ENCODE results near the gene ZNF710. TPM values are rescaled to one million over a fixed set of nuclear protein-coding genes. Genes with fewer than 3 reads are reported as not detected.

ZNF710 gene
- total RNA-seq, 1 experiment from 2014 or later, result 40.7 TPM

GRCh38 chr15:90037511-90037860 lies 36.4 kb downstream of the ZNF710 start:
- Histone ChIP-seq H3K4me1 (ENCODE audit: insufficient read depth, low read length) (peaks cover 11% of the 10 kb centered on the region; the same call in 1 of the 2 replicates), H3K9me3 (ENCODE audit: control insufficient read depth, low read depth, low read length) (no peaks in the 10 kb centered on the region), H4K5ac (ENCODE audit: insufficient read length, low read depth, low read length) (no peak overlapping the region), H2BK120ac (ENCODE audit: low read depth, low read length, poor library complexity, severe bottlenecking) (no peak overlapping the region), H3K9ac (ENCODE audit: extremely low read depth, insufficient read length, low read length) (no peak overlapping the region), H2AFZ (ENCODE audit: low read length) (no peak overlapping the region), H2BK12ac (ENCODE audit: insufficient read length, low read depth, low read length) (no peak overlapping the region), H3K79me1 (ENCODE audit: insufficient read depth, low read depth, low read length, poor library complexity, severe bottlenecking) (no peaks in the 10 kb centered on the region), H4K8ac (replicated peaks; ENCODE audit: insufficient read length, low read depth, low read length) (no peak overlapping the region), H3K56ac (ENCODE audit: insufficient read length, low read depth, low read length) (no peak overlapping the region), H4K20me1 (ENCODE audit: control insufficient read depth, insufficient read depth, insufficient read length) (no peaks in the 10 kb centered on the region), H2BK5ac (ENCODE audit: insufficient read length, low read length) (no peak overlapping the region), H3K4me2 (ENCODE audit: insufficient read depth, insufficient read length, low read length) (no peak overlapping the region), H3K23ac (ENCODE audit: insufficient read length, low read depth, low read length) (no peak overlapping the region), H3K14ac (ENCODE audit: insufficient read depth, low read length) (no peak overlapping the region), H2BK15ac (ENCODE audit: low read depth, low read length) (no peak overlapping the region), H3T11ph (ENCODE audit: low read length) (no peak overlapping the region), H3K79me2 (ENCODE audit: insufficient read depth, low read length) (0 out of 2 replicates have a peak, but pooled peaks cover 2% of the 10 kb centered on the region), H3K18ac (ENCODE audit: insufficient read length, low read depth, low read length) (no peak overlapping the region), H2BK20ac (ENCODE audit: low read depth, low read length, poor library complexity, severe bottlenecking) (no peak overlapping the region), H3K27ac (ENCODE audit: insufficient read length, low read depth, low read length) (no peak overlapping the region), H2AK5ac (ENCODE audit: insufficient read length, low read length) (no peak overlapping the region), H3K27me3 (ENCODE audit: insufficient read depth, low read length) (no peaks in the 10 kb centered on the region), H3K4ac (ENCODE audit: low read depth, low read length) (no peak overlapping the region), H3K23me2 (ENCODE audit: insufficient read length, low read depth, low read length, poor library complexity, severe bottlenecking) (no peaks in the 10 kb centered on the region), H4K91ac (ENCODE audit: insufficient read length, low read depth, low read length) (no peak overlapping the region)
- no peaks in the 10 kb centered on the region for H3K36me3 Mint-ChIP-seq (ENCODE audit: insufficient read depth in 1 of 3, low read depth in 3 of 3)
- no peaks in the 10 kb centered on the region for H3K9me3 Mint-ChIP-seq
- no peak for TF ChIP-seq CTCF (conservative IDR thresholded peaks at IDR 0.05)
- peaks cover 52 to 66% of the 10 kb centered on the region in 2 experiments for H3K4me1 Mint-ChIP-seq
- no peaks in the 10 kb centered on the region; the same call in 1 of the 2 replicates for H3K27me3 Mint-ChIP-seq (ENCODE audit: low read depth)
- WGBS (ENCODE audit: extremely low coverage, insufficient read length, low lambda C conversion rate), result no CpG with 5 or more reads among the region's 5 CpGs
- H3K4me3 Mint-ChIP-seq, result no peak overlapping the region; a peak in 1 of 5 replicates
- DNase-seq, result no peak
- H3K27ac Mint-ChIP-seq, result peak overlapping the region in 1 of 3 experiments; percentile 1; a peak in 1 of 7 replicates
